ENCODE results near the gene PLXDC2.
"Not testable (repeated sequence)": the region's sequence is repeated elsewhere in the genome, so short reads cannot be mapped to it uniquely, and the experiment has no call there.

The PLXDC2 gene

DNA sequence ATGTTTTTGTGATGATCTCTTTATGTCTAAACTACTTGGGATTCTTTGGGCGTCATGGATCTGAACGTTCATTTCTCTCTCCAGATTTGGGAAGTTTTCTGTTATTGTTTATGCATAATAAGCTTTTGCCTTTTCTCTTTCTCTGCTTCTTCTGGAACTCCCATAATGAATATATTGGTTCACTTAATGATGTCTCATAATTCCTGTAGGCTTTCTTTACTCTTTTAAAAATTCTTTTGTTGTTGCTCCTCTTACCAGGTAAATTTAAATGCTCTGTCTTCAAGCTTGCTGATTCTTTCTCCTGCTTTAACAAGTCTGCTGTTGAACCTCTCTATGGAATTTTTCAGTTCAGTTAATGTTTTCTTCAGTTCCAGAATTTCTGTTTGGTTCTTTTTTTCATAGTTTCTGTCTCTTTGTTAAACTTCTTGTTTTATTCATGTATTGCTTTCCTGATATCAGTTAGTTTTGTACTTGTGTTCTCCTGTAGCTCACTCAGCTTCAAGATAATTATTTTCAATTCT, 317.5 kb downstream of the PLXDC2 start:
- DNase-seq = no peak

- no peak for DNase-seq
Measured at GRCh38 chr10:20142311-20142710, 326.1 kb downstream of the PLXDC2 start.

DNA sequence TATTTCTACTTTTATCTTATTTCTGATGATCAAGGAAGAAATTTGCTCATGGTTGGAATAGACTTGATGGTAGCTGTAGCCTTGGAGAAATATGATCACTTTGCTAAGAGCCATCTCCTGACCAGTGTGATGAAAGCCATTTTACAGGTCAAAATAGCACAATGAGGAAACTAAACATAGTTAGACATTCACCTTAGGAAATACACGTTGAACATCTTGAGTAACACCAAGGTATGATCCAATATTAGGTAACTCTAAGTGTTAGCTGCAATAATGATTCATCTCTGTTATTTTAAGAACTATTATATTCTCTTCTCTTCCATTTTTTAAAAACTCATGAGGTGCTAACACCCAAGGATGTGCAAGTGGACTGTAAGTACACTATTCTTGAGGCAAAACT, 328.0 kb downstream of the PLXDC2 start:
- DNase-seq = no peak

DNA sequence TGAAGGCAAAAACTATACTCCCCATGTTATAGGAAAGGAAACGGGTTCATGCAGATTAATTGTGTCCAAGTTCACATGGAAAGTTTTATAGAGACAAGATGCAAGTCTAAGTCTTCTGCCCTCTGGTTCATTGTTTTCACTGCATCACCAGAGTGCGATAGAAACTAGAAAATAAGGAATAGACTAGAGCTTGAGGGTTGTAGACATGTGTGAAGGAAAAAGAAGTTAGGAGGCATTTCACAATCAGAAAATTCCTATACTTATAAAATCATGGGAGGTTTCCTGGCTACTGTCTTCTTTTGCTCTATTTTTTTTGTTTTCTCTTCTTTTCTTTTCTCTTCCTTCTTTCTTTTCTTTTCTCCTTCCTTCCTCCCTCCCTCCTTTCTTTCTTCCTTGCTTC, 329.8 kb downstream of the PLXDC2 start:
- no peak for DNase-seq

DNA sequence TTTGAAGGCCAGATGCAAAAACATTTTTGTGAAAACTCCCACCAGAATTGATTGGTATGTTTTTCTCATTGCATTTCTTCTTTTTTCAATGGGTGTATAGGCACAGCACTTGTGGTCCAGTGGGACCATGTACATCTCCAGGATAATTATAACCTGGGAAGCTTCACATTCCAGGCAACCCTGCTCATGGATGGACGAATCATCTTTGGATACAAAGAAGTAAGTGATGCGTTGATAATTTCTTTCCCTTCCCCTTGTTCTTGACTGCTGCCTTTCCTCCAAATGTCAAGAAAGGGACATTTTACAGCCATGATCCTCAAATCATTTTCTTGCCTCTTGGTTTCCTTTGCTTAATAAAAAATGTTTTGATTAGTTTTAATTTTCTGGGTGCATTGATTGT, 331.5 kb downstream of the PLXDC2 start:
- DNase-seq = no peak

- no peak for DNase-seq
Measured at GRCh38 chr10:20156511-20156910, 340.3 kb downstream of the PLXDC2 start.

DNA sequence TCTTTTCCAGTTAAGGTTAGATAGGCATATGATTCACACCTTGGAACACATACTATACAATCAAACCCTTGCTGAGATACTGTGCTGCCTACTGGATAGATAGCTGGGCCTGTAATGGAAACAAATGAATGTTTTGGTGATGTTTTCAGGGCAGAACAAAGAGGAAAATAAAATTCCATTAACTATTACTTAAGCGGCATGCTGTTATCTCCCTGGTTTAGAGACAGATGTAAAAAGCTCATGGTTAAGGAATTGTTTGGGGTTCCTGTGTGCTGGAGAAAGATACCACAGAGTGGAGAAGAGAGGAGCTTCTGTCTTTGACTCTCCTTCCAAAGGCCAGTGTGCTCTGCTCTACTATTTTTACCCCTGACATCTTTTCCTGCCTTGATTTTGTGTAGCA, 341.1 kb downstream of the PLXDC2 start:
- DNase-seq = no peak

DNA sequence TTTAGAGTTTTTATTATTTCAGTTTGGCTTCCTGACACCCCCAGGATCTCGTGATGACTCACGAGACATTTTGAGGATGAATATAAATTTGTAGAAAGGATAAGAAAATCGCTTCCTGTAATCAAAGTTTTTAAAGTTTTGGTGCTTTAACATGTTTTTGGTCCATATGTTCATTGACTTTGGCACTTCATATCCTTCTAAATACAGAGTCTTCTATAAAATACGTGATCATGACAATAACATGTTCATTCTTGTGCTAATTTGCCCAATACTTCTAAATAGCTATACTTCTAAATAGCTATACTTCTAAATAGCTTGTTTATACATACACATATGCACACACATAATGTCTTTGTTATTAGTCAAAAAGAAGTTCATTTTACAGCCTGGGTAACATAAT, 341.9 kb downstream of the PLXDC2 start:
- DNase-seq = no peak

DNA sequence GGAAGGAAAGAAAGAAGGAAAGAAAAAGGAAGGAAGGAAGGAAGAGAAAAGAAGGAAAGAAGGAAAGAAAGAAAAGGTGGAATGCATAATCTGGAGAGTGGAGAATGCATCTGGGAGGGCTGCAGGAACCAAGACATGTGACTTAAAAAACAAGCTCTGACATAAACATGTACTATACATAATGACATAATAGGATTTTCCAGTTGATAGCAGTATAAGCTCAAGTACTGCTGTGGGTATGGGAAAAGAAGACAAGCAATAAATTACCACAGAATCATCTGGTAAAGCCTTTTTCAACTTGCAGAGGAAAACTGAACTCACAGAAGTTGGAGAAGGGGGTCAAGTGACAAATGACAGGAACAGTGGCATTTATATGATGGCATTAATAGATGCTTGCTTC, 345.9 kb downstream of the PLXDC2 start:
- DNase-seq = no peak

- DNase-seq = no peak
Measured at GRCh38 chr10:20166096-20166675, 350.0 kb downstream of the PLXDC2 start.

- no peak for DNase-seq
Measured at GRCh38 chr10:20170661-20171060, 354.4 kb downstream of the PLXDC2 start.

GRCh38 chr10:20173046-20173445, 356.8 kb downstream of the PLXDC2 start:
- no peak for DNase-seq

GRCh38 chr10:20175719-20176118, 359.5 kb downstream of the PLXDC2 start:
- DNase-seq = no peak

- DNase-seq = no peak
Measured at GRCh38 chr10:20180766-20181165, 364.5 kb downstream of the PLXDC2 start.

GRCh38 chr10:20181434-20181833, 365.2 kb downstream of the PLXDC2 start:
- DNase-seq = no peak

GRCh38 chr10:20185116-20185515, 368.9 kb downstream of the PLXDC2 start:
- DNase-seq = no peak

DNA sequence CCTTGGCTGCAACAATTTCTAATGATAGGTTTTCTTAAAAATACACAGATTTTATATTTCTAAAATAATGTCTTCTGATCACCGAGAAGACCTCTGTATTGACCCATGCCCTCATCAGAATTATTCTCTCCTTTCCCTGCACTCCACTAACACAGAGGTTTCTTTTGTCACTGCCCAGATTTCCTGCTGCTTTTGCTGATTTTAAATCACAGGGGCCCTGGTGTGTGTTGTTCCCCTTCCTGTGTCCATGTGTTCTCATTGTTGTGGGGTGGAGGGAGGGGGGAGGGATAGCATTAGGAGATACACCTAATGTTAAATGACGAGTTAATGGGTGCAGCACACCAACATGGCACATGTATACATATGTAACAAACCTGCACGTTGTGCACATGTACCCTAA, 375.2 kb downstream of the PLXDC2 start:
- DNase-seq = not testable (repeated sequence)

DNA sequence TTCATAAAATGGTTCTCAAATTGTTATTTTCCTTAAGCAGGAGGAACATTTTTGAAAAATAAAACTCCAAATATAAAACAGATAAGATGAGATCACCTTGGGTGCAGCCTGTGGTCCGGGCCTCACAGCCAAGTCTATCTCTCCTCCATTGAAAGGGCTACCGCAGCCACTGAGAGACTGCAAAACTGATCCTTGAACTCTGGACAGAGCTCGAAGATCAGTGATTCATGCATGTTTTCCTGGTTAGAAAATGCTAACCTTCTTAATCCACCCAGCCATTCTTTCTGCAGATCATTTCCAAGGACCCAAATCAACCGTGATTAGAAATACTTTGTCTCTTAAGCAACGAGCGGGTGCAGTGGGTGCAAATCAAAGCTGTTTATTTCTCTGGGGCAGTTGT, 378.8 kb downstream of the PLXDC2 start:
- no peak for DNase-seq

DNA sequence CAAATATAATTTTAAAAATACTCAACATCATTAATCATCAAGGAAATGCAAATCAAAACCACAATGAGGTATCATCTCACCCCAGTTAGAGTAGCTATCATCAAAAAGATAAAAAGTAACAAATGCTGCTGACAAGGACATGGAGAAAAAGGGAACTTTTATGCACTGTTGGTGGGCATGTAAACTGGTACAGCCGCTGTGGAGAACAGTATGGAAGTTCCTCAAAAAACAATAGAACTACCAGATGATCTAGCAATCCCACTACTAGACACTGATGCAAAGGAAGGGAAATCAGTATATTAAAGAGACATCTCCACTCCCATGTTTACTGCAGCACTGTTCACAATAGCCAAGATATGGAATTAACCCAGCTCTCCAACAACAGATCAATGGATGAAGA, 384.5 kb downstream of the PLXDC2 start:
- DNase-seq = no peak

DNA sequence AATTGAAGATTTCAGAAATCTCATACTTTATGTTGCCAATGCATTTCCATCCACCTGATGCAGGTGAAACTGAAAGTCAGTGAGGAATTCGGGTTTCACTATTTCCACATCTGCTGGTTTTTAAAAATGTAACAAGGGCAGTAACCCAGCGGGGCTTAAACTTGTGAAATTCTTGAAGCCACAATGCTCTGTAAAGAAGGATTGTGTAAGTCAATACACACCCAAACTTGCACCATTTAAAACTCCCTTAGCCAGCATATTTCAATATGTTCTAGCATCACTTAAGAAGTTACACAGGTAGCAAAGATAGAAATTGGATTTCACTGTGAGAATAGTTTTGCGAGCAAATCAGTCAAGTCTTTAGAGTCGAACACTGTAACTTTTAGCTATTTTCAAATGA, 386.1 kb downstream of the PLXDC2 start:
- no peak for DNase-seq

DNA sequence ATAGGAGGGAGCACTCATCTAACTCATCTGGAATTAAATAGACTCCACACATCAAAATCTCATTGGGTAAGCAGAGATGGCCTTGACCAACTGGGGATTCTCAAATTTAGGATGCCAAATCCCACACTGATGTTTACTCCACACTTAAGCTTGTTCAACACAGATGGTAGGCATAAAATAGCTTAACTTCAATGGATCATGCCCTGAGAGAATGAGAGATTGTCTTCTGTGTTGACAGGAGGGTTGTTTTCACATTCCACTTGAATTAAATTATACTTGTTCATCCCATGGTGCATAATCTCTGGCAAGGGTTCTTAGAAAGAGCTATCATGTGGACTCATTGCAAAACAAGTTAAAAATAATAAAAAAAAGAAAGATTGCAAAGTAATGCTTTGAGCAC, 391.4 kb downstream of the PLXDC2 start:
- no peak for DNase-seq

DNA sequence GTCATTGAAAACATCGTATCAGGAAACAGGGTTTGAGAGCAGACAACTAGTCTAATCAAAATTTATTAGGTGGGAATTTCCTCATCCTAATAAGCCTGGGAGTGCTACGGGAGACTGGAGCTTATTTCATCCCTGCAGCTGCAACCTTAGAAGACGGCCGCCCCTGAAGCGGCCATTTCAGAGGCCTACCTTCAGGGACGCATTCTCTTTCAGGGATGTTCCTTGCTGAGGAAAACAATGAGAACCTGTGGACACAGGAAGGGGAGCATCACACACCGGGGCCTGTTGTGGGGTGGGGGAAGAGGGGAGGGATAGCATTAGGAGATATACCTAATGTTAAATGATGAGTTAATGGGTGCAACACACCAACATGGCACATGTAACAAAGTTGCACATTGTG, 392.9 kb downstream of the PLXDC2 start:
- DNase-seq = not testable (repeated sequence)

GRCh38 chr10:20215547-20216152, 399.4 kb downstream of the PLXDC2 start:
- no peak for DNase-seq

DNA sequence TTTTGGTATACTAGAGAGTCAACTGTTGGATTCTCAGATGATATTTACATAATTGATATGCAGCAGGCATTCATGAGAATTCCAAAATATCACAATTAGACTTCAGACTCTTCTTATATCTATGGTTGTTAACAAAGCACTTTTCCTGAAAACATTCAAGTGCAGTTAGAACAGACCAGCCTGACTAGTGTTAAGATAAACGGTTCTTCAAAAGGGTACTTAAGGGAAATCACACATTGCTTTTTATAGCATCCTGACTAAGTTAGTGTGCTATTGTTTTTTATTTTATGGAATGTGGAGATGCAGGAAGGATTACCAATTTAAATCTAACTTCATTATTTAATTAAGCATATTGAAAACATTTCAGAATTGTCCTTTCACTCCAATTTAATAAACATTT, 405.1 kb downstream of the PLXDC2 start:
- no peak for DNase-seq

- no peak for DNase-seq
Measured at GRCh38 chr10:20228729-20229128, 412.5 kb downstream of the PLXDC2 start.
